GM21529 (cell line): ENCODE results near the gene LTBP1.

Experiments used
- ATAC-seq: cut with Tn5 transposase; IDR thresholded peaks from one replicate; pipeline ENCODE4 v1.9.1; 2021; ENCODE audit not compliant: unreplicated experiment

LTBP1 gene

GRCh38 chr2:33246432-33246831 lies 299.7 kb downstream of the LTBP1 start:
- no peak for ATAC-seq

- ATAC-seq: no peak
These were observed 300.6 kb downstream of the LTBP1 start for GRCh38 chr2:33247365-33247764.

GRCh38 chr2:33250417-33251029 lies 303.8 kb downstream of the LTBP1 start:
- no peak for ATAC-seq

GRCh38 chr2:33256162-33256755 lies 309.5 kb downstream of the LTBP1 start:
- no peak for ATAC-seq

GRCh38 chr2:33258387-33258786 lies 311.6 kb downstream of the LTBP1 start:
- no peak for ATAC-seq

GRCh38 chr2:33262097-33262496 lies 315.3 kb downstream of the LTBP1 start:
- no peak for ATAC-seq

- no peak for ATAC-seq
These were observed 318.0 kb downstream of the LTBP1 start for GRCh38 chr2:33264766-33265165.

- no peak for ATAC-seq
These were observed 319.0 kb downstream of the LTBP1 start for GRCh38 chr2:33265584-33266338.

GRCh38 chr2:33266467-33266866 lies 319.7 kb downstream of the LTBP1 start:
- no peak for ATAC-seq

- ATAC-seq: no peak
These were observed 320.3 kb downstream of the LTBP1 start for GRCh38 chr2:33267043-33267442.

- ATAC-seq: no peak
These were observed 321.0 kb downstream of the LTBP1 start for GRCh38 chr2:33267756-33268155.

- ATAC-seq: no peak
These were observed 321.6 kb downstream of the LTBP1 start for GRCh38 chr2:33268246-33268831.

GRCh38 chr2:33272001-33272400 lies 325.2 kb downstream of the LTBP1 start:
- ATAC-seq: peak; percentile 96

GRCh38 chr2:33273479-33273878 lies 326.7 kb downstream of the LTBP1 start:
- no peak for ATAC-seq

GRCh38 chr2:33274524-33274923 lies 327.8 kb downstream of the LTBP1 start:
- no peak for ATAC-seq

GRCh38 chr2:33275689-33276444 lies 329.1 kb downstream of the LTBP1 start:
- ATAC-seq: no peak

- no peak for ATAC-seq
These were observed 330.3 kb downstream of the LTBP1 start for GRCh38 chr2:33277002-33277426.

- no peak for ATAC-seq
These were observed 331.6 kb downstream of the LTBP1 start for GRCh38 chr2:33278245-33278943.

GRCh38 chr2:33284287-33284686 lies 337.5 kb downstream of the LTBP1 start:
- no peak for ATAC-seq

GRCh38 chr2:33287507-33288005 lies 340.8 kb downstream of the LTBP1 start:
- no peak for ATAC-seq
